ENCODE results near the gene COLEC12.

The COLEC12 gene

DNA sequence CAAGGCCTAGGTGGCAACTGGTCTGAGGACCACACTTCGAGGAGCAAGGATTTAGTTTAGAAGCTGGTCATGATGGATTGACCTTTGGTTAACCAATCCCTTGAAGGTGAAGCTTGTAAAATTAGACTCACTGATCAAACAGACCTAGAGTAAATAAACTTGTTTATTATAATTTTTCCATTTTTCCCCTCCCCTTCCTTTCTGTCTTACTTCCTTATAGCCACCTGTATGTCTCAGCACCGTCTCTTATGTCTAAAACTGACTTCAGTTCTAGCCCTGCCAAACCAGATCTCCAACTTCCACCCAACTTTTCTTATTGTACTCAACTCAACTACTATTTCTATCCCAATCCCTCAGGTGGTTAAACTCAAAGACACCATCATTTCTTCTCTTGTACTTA is 139.8 kb downstream of the COLEC12 start:
- DNase-seq (ENCODE audit: low spot score) = no peak

DNA sequence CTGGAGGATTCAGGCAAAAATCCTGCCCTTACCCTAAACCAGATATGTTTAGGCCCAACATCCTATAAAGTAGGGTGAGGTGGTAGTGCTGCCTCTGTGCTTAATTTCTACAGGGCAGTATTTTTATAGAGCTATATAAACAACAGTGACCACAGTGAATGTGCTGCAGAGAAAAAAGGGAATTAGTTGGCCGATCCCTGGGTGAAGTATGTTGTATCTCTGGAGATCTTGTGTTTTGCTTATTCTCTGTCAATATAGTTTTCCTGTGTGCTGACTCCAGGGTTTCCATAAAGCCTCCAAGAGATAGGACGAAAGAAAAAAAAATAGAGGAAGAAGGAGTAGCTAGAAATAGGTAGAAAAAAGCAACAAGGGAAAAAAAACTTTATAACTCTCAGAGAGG is 143.7 kb downstream of the COLEC12 start:
- DNase-seq (ENCODE audit: low spot score) = no peak

DNA sequence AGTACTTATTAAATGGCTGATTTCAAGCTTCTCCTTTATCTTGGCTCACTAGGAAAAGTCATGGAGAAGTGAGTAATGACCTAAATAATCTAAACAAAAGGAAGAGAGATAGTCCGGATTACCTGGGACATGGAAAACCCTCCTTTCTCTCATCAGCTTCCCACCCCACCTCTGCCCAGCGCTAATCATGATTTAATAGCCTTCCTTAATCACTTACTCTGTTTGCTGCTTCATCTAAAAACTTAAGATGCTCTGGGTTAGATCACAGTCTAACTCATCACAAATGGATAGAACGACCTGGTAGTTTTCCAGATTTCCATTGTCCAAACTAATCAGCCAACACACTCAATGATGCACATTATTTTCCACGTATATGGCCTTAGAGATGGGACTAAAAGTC is 144.8 kb downstream of the COLEC12 start:
- DNase-seq (ENCODE audit: low spot score) = no peak

DNA sequence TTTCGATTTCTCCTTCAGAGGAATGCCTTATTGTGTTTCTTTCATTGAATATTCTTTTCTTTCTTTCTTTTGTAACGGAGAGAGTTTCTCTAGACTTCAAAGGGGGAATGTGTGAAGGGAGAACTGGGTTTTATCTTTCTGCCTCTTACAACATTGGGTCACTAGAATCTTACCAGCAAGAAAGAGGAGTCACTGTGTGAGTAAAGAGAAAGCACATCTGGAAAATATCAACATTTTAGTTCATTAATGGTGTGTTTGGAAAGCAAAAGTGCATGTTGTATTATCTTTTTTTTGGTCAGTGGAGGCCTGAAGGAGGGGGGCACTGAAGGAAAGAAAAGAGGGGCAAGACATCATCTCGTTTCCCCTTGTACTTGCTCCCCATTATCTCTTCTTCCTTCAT is 146.0 kb downstream of the COLEC12 start:
- no peak for DNase-seq (ENCODE audit: low spot score)

GRCh38 chr18:354003-354402 is 146.5 kb downstream of the COLEC12 start:
- no peak for DNase-seq (ENCODE audit: low spot score)

DNA sequence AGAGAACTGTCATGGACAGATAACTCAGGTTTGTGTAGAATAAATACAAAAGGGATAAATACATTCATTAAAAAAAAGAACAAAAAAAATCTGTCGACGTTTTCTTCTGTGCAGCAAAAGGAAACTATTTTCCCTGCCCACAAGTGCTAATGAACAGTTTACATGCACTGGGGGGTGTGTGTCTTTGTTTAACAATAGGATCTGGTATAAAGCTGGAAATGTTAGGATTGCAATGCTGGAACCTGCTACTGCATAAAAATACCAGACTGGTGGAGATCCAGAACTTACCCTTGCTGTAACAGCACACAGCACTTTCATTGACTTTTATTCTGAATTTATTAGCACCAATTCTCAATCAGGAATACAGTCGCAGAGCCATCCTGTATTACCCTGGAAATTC is 148.1 kb downstream of the COLEC12 start:
- no peak for DNase-seq (ENCODE audit: low spot score)

GRCh38 chr18:350953-351572 is 149.4 kb downstream of the COLEC12 start:
- no peak for DNase-seq (ENCODE audit: low spot score)

DNA sequence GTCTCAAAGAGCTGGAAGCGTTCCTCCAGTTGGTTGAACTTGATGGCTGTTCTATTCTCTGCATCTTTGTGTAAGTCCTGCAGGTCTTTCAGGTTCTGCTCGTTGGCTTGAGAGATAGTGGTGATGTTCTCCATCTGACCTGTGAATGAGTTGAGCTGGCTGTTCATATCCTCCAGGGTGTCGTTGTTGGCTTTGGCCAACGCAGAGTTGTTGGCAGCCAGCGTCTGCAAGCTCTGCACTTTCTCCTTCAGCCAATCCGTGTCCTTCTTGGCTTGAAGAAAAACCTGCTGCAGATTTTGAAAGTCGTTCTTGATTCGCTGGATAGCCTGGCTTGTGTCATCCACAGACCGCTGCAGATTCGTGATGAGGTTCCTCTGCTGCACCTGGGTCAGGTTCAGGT is 153.9 kb downstream of the COLEC12 start:
- DNase-seq (ENCODE audit: low spot score) = no peak

DNA sequence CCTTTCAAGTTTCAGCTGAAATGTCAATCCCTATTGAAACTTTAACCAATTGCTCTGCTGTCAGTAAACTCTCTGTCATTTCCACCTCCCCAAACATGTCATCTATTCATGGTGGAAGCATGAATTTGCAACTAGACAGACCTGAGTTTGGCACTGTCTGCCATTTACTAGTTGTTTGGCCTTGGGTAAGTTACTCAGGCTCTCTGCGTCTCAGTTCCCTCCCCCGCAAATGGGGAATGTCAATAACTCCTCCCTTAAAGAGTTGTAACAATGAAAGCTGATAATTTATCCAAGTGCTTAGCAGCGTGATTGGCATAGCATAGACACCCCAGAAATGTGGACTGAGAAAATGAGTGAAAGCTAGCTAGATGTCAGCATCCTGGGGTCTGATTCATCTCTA is 159.4 kb downstream of the COLEC12 start:
- no peak for DNase-seq (ENCODE audit: low spot score)

DNA sequence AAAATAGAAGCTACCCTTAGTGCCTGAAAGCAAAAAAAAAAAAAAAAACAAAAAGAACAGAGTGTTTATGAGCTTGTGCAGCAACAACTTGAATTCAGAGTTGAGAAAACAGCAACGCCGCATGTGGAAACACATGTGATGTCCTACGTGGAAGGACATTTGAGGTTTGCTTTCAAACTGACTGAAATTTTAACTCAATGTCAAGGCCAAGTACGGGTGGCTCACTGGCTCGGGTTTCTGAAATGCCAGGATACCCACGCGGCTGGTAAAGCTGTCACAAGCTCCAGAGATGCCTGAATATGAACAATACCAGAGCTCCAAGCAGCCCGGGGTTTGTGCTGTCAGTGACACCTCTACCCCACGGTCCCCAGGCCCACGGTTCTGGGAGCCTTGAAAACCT is 160.5 kb downstream of the COLEC12 start:
- DNase-seq (ENCODE audit: low spot score) = no peak

DNA sequence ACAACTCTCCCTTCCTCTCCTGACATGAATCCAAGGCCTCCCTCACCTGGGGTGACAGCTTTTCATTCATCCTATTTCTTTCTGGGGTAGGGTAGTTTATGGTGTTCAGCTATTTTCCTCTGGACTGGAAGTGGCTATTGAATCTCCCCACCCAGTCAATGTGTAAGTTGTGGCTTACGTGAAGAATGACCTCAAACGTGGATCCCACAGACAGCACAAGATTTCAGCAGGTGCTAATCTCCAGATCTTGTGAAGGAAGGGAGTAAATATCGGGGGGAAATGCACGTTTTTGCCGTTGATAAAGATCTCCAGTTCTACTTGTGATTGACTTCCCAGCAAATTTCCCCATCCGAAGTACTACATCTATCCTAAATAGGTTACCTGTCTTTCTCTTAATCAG is 161.3 kb downstream of the COLEC12 start:
- no peak for DNase-seq (ENCODE audit: low spot score)

DNA sequence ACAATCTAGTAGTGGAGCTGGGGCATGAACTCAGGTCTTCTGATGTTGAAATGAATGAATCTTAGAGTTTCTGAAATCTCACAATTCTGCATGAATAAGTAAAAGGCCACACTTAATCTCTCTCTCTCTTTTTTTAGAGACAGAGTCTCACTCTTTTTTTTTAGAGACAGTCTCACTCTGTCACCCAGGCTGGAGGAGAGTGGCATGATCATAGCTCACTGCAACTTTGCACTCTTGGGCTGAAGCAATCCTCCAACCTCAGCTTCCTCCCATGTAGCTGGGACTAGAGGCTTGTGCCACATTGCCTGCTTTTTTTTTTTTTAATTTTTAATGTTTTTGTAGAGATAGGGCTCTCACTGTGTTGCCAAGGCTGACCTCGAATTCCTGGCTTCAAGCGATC is 163.8 kb downstream of the COLEC12 start:
- no peak for DNase-seq (ENCODE audit: low spot score)

DNA sequence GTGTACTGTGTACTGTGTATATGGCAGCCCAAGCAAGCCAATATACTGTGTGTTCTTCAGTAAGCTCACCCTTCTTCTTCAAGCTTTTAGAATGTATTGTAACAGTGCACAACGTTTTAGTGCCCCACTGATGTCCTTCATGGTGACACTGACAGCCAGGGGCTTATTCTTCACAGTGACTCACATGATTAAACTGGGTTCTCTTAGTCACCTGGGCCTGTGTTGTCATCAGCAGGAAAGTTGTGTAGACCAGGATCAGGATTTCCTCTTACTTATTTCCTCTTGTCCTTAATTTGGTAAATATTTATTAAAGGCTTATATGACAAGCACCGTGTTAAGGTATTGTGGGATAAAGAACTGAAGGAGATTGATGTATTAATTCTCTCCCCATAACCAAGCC is 164.8 kb downstream of the COLEC12 start:
- DNase-seq (ENCODE audit: low spot score) = no peak

- no peak for DNase-seq (ENCODE audit: low spot score)
Observed at GRCh38 chr18:334575-335132, 165.8 kb downstream of the COLEC12 start.

GRCh38 chr18:332721-333510 is 167.6 kb downstream of the COLEC12 start:
- DNase-seq (ENCODE audit: low spot score) = no peak

DNA sequence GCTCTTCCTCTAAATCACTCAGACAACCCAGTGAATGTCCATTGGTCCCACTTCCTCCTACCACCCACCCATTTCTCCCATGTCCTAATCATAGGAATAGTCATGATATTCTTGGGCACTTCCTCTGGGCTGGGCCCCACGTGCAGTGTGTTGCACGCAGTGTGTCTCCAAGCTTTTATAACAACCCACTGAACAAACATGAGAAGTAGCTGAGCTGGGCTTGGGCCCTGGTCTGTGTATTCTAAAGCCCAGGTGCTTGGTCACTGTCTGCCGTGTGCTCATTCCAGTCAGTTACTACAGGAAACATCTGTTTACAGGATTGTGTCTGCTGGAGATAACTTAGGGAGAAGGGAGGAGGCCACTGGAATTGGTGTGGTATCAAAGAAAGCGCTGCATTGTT is 168.5 kb downstream of the COLEC12 start:
- no peak for DNase-seq (ENCODE audit: low spot score)

GRCh38 chr18:331221-331821 is 169.2 kb downstream of the COLEC12 start:
- DNase-seq (ENCODE audit: low spot score) = no peak

GRCh38 chr18:328928-329327 is 171.6 kb downstream of the COLEC12 start:
- DNase-seq (ENCODE audit: low spot score) = no peak

GRCh38 chr18:326846-327245 is 173.7 kb downstream of the COLEC12 start:
- DNase-seq (ENCODE audit: low spot score) = no peak

DNA sequence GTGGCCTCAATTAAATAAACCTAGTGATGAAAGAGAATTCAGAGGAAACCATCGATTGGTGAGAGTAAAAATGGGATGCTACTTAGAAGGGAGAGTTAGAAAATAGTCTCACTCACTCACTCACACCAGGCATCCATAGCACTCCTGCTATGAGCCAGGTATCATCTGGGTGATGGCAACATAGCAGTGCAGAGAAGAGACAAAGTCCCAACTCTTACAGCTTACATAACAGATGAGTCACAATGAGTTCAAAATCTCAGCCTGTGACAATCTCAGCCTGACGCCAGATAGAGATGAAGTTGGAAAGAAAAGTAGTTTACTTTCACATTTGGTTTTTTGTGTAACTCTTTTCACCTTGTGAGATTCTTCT is 177.3 kb downstream of the COLEC12 start:
- DNase-seq (ENCODE audit: low spot score) = no peak

DNA sequence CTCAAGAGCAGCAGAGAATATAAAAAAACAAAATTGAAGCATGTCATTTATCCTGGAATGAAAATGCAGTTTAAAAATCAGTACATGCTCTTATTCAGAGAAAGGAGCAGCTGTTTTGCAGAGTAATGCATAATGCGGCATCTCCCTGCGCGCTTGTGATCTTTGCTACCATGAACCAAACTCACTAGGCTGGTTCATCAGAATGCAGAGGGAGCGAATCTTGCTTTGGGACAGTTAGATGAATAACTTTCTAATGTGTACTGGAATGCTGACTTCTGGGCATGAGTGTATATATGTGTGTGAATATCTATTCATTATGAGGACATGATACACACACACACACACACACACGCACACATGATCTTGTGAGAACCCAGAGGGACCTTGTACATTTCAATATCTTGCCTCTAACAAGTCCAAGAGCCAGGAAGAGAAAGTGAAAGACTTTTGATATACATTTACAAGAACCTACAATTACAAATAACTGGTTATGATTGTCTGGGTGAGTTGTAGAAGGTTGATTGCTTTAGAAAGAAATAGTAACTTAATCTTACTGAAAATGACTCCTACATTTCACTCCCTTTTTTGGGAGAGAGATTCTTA is 178.5 kb downstream of the COLEC12 start:
- DNase-seq (ENCODE audit: low spot score) = no peak

- no peak for DNase-seq (ENCODE audit: low spot score)
Observed at GRCh38 chr18:320155-320554, 180.3 kb downstream of the COLEC12 start.

DNA sequence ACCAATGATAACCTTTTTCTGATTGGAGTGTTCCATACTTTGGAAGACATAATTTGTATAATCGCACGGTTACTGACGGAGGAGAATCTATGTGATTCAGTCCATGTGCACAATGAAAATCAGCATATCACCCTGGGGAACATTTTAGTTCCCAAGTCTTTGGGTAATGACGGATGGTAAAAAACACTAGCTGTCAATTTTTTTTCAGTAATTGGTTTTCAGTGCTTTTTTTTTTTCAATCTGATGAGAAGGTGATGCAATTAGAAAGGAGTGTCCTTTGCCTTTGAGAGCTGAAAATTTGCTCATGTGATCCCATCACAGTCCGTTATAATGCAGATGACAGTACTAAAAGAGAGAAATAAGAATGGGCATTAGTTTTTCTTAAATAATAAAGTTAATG is 180.8 kb downstream of the COLEC12 start:
- DNase-seq (ENCODE audit: low spot score) = no peak
